ENCODE results near the gene MIPOL1. TPM values are rescaled to one million over a fixed set of nuclear protein-coding genes. Genes with fewer than 3 reads are reported as not detected.
"Not testable (repeated sequence)": the region's sequence is repeated elsewhere in the genome, so short reads cannot be mapped to it uniquely, and the experiment has no call there.

Gene MIPOL1
- total and polyA plus RNA-seq, 4 donors = 0.51 to 6.6 (median 1.9) TPM

- H3K36me3 ChIP-seq (ENCODE audit: control insufficient read depth in 4 of 4, insufficient read depth in 3 of 4, low read depth in 1 of 4, low read length in 3 of 4) = peaks cover 0 to 2% (median 0%) of the 10 kb centered on the region in 4 donors
- no peak for DNase-seq (ENCODE audit: low spot score)
- TF ChIP-seq YY1 (IDR thresholded peaks at IDR 0.05) (no peak), MAX (IDR thresholded peaks at IDR 0.05) (no peak), ATF3 (IDR thresholded peaks at IDR 0.05) (no peak), HNF4G (IDR thresholded peaks at IDR 0.05) (no peak), ZBTB33 (IDR thresholded peaks at IDR 0.05) (no peak), EGR1 (IDR thresholded peaks at IDR 0.05; ENCODE audit: low read depth in 2 of 2) (no peak), FOXA1 (IDR thresholded peaks at IDR 0.05) (no peak), HNF4A (conservative IDR thresholded peaks at IDR 0.05) (no peak), CTCF (IDR thresholded peaks at IDR 0.05; ENCODE audit: low read depth, low read length, missing input control) (no peak), REST (IDR thresholded peaks at IDR 0.05) (no peak)
- no peaks in the 10 kb centered on the region for H3K4me1 ChIP-seq (ENCODE audit: control insufficient read depth in 4 of 4, insufficient read depth in 4 of 4, low read length in 3 of 4)
- no peak overlapping the region for H3K4me3 ChIP-seq (ENCODE audit: low read depth in 1 of 3, low read length in 3 of 3)
- 85% methylated on average over 2 of the region's 2 CpGs for WGBS
- no peaks in the 10 kb centered on the region for H3K27me3 ChIP-seq (ENCODE audit: control insufficient read depth in 4 of 4, insufficient read depth in 4 of 4, low read length in 3 of 4)
- H3K9me3 ChIP-seq (ENCODE audit: control insufficient read depth in 4 of 4, low read length in 3 of 4) = peaks cover 0 to 2% (median 0%) of the 10 kb centered on the region in 4 donors
- H3K9ac ChIP-seq (ENCODE audit: low read depth in 1 of 2, low read length in 2 of 2) = no peak overlapping the region
- H3K27ac ChIP-seq (ENCODE audit: low read depth in 1 of 2, low read length in 2 of 2) = no peak overlapping the region
Observed at GRCh38 chr14:37157987-37158386, 39.8 kb upstream of the MIPOL1 start.

GRCh38 chr14:37162307-37162706 lies 35.4 kb upstream of the MIPOL1 start:
- 57% methylated on average over 1 of the region's 2 CpGs for WGBS
- H3K36me3 ChIP-seq (ENCODE audit: control insufficient read depth in 4 of 4, insufficient read depth in 3 of 4, low read depth in 1 of 4, low read length in 3 of 4); H3K27ac ChIP-seq (ENCODE audit: low read depth in 1 of 2, low read length in 2 of 2); H3K9ac ChIP-seq (ENCODE audit: low read depth in 1 of 2, low read length in 2 of 2); DNase-seq (ENCODE audit: low spot score); H3K4me3 ChIP-seq (ENCODE audit: low read depth in 1 of 3, low read length in 3 of 3); H3K27me3 ChIP-seq (ENCODE audit: control insufficient read depth in 4 of 4, insufficient read depth in 4 of 4, low read length in 3 of 4); H3K4me1 ChIP-seq (ENCODE audit: control insufficient read depth in 4 of 4, insufficient read depth in 4 of 4, low read length in 3 of 4); H3K9me3 ChIP-seq (ENCODE audit: control insufficient read depth in 4 of 4, low read length in 3 of 4): not testable (repeated sequence)
